T-helper 1 cell (primary cell): ENCODE results near the gene SRMS.

Experiments
- DNase-seq, 5 donors: peaks; one replicate each; pipeline ENCODE4 v3.0.0-alpha.2; 2012 to 2020

The SRMS gene

GRCh38 chr20:63499338-63499969, 48.1 kb downstream of the SRMS start:
- no peak for DNase-seq

GRCh38 chr20:63498960-63499337, 48.6 kb downstream of the SRMS start, which contains the start of gene EEF1A2:
Gene EEF1A2, minus strand, starts transcription at chr20:63499083. Its CDS starts 1,320 bp downstream, at chr20:63497763.
- peak in 4 of 5 donors; percentile 40 to 64 (median 48) for DNase-seq

DNA sequence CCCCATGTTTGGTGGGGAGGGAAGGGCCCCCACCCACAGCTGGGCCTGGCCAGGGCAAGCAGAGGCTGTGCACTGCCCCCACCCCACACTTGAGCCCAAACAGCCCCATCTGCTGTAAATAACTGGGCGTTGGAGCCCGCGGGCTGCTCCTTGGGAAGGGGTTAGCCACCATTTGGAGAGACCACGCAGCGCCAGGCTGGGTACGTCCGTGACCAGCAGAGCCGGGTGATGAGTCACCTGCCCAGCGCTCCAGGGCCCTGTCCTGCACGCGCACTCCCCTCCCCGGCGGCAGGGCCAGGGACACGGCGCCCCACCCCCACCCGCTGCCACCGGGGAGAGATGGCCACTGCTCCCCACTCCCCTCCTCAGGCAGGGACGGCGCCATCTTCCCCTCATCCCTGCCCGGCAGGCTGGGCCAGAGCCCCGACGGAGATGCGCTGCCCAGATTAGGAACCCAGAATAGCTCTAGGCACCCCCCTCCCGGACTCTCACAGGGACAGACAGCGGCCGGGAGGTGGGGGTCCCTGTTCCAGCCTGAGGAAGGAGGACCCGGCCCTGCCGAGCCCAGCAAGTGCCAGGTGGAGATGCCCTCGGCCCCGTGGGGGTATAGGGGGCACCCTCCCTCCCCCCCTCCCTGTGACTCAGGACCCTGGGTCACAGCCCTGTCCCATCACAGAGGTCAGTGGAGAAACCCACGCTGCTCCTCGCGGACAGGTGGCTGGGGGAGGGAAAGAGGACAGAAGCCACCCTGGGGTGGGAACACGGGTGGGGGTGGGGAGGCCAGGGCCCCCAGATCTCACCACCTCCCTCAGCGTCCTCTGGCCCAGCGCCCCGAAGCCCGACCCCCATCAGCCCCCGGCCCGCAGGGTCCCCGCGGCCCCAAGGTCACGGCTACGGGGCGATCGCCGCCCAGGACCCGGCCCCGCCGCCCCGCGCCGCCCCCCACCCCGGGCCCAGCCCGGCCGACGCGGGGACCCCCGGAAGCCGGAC, 49.3 kb downstream of the SRMS start:
- DNase-seq: no peak

DNA sequence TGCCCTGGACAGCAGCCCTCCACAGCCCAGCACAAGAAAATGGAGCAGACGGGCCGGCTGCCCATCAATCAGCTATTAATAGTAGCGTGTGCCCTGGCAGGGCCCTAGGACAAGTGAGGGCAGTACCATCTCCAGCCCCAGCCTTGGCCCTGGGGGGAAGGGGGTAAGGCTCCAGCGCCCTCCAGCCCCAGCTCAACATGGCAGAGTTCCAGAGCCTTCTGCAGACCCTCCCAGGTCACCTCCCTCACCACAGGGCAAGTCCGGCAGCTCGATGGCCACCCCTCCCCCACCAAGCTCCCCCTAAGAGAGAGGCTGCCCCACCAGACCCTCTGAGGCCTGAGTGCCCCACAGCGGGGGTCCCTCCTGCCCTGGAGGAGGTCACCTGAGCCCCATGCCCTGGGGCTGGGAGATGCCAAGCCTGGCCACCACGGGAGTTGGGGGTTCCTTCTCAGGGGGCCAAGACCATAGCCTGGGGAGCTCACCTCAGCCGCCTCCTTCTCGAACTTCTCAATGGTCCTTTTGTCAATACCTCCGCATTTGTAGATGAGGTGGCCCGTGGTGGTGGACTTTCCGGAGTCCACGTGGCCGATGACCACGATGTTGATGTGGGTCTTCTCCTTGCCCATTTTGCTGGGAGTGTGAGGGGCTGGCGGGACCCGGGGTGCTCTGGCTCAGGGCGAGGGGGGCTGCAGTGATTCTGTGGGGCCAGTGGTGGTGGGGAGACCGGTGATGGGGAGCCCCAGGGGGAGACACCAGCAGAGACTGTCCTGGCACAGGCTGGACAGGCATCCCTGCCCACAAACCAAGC, 50.2 kb downstream of the SRMS start:
- DNase-seq: no peak

DNA sequence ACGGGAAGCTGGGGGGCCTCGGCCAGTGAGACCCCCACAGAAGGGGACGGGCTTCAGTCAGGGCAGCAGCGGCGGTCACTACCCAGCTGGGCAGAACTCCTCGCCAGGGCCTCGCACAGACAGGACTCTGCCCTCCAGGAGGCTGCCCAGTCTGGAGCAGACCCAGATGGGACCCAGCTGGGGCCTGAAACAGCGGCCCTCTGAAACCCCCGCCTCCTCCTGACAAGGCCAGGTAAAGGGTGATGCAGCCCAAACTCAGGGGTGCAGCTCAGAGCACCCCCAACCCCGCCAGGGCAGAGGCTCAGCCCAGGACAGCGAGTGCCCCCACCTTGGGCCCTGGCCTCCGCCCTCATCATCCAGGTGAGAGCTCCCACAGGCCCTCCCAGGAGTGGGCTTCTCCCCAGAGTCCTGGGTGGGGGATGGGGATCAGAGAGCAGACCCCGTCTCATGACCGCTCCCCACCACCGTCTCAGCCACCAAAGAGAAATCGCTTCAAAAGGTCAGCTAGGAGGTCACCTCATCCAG, 50.9 kb downstream of the SRMS start:
- DNase-seq: no peak

DNA sequence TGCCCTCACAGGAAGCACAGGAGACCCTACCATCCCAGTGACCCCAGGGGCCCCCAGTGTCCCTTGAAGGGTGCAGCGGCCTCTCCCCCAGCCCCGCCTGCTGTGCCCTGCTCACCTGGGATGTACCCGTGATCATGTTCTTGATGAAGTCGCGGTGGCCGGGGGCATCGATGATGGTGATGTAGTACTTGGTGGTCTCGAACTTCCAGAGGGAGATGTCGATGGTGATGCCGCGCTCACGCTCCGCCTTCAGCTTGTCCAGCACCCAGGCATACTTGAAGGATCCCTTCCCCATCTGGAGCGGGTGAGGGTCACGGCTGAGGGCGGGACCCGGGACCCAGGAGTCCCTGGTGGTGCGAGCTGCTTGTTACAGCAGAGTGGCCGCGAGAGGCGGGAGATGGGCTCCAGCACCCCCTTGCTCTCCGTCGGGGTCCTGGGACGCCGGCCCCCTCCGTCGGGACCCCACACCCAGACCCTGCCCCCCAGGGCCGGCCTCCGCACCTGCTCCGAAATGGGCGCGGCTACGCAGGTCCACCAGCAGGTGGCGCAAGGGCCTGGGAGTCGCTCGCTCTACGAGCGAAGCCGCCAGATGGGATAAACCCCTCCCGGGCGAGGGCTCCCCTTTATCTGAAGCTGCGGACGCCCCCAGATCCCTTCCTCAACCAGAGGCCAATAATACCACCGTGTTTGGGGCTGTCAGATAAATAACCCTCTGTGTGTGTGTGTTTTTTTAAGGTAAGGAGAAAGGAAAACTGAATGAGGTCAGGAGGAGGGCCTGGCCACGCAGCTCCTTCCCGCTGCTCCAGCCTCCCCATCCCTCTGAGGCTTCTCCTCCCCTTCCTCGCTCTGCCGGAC, 51.6 kb downstream of the SRMS start:
- peak; percentile 55 to 75 (median 71) for DNase-seq

DNA sequence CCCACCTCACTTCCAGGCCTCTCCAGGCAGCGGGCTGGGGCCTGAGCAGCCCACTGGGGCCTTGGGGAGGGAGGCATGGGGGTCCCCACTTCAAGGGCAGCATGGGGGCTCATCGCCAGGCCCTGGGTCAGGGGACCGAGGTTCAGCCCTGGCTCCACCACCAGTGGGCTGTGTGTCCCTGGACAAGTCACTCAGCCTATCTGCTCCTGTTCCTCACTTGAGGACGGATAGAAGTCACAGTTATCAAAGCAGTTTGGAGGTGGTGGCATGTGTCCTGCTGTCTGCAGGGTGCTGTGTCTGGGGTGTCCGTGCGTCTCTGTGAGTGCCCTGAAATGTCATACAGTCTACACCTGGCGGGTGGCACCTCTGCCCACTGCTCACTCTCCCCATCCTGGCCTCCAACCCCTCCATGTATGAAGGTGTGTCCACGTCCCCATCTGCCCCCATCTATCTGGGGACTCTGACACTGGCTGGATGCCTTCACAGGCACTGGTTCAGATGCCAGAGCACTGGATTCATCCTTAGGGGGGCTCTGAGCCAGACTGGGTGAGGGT, 52.3 kb downstream of the SRMS start:
- DNase-seq: no peak

- DNase-seq: no peak
These were observed 53.0 kb downstream of the SRMS start for GRCh38 chr20:63494420-63495166.

DNA sequence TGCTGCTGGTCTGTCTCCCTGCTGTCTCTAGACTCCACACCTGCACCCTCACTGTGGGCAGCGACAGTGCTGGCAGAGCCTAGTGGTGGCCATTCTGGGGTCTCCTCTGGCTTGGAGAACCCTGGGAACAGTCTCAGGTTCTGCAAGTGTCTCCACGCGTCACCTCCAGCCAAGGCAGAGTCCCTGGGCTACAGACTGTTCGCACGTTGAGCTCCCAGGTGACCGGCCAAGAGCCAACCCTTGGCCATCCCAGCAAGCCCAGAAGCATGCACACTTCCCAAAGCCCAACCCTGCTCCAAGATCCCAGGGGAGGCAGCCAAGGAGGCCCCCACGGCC, 53.5 kb downstream of the SRMS start:
- DNase-seq: no peak

DNA sequence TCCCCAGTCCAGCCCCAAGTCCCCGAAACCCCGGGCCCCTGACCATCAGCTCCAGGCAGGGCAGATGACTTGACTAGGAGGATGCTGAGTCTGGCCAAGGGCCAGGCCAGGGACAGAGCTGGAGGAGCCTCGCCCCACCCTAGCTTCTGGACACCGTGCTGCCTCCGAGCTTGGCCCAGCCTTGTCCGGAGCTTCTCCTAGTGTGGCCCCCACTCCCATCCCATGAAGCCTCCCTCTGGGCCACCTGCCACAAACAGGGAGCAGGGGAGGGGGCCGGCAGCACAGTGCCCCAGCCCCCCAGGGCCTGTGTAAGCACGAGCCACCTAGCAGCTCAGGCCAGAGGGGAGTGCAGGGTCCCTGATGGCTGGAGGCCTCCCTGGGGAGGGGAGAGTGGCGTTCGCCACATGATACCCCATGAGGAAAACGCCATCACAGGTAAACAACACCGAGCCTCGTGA, 54.0 kb downstream of the SRMS start:
- no peak for DNase-seq

DNA sequence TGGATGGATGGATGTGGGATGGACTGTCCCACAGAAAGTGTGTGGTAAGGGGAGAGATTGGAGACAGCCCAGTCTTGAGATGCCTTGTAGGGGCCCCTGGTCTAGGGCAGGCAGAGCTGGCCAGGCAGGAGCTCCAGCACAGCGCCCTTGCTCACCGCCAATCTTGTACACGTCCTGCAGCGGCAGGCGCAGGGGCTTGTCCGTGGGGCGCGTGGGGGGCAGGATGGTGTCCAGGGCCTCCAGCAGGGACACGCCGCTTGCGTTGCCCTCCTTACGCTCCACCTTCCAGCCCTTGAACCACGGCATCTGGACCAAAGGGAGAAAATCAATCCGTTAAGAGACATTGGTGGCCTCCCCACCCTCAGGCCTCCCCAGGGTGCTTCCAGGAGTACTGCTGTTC, 54.6 kb downstream of the SRMS start:
- no peak for DNase-seq

- no peak for DNase-seq
These were observed 55.0 kb downstream of the SRMS start for GRCh38 chr20:63492518-63492917.

DNA sequence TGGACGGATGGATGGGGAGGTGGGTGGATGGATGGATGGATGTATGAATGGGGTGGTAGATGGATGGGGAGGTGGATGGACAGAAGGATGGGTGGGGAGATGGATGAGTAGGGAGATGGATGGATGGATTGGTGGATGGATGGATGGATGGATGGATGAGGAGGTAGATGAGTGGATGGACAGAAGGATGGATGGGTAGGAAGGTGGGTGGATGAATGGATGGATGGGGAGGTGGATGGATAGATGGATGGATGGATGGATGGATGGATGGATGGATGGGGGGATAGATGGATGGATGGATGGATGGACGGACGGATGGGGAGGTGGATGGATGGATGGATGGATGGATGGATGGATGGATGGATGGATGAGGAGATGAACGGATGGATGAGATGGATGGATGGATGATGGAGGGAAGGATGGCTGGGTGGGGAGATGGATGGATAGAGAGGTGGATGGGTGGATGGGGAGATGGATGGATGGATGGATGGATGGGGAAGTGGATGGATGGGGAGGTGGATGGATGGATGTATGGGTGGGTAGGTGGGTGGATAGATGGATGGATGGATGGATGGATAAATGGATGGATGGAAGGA, 55.8 kb downstream of the SRMS start:
- no peak for DNase-seq

DNA sequence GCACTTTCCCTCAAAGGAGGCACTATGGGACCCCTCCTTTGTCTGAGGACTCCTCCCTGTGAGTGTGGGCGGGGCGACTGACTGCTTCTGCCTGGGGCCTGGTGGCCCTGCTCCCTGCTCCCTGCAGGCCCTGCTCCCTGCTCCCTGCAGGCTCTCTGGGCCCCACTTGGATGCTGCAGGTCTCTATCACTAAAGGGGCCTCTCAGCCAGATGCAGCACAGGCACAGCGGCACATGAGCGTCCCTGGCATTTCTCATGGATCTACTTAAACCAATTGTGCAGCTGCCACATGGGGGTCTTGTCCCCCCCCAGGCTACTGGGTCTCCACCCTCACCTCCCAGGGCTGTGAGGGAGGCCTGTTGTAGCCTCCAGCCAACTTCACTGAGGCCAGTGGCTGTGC, 56.5 kb downstream of the SRMS start:
- no peak for DNase-seq
